Gastrocnemius medialis (tissue), 4 donors: ENCODE results near the gene DDX51.

Source experiments
- POLR2A ChIP-seq, 2 donors: fragments of 450-650 bp; IDR thresholded peaks; one replicate each; pipeline ENCODE4 v1.6.1; 2017; ENCODE audit warnings: antibody characterized with exemption in 2 of 2, mild to moderate bottlenecking in 2 of 2, moderate library complexity in 2 of 2
- TF ChIP-seq, protein P1 (sequence below), 5 experiments: fragments of 450-650 bp in 3 of 5; fragments of 200-600 bp in 2 of 5; sonication (generic) in 2 of 5; IDR thresholded peaks in 4 of 5; conservative IDR thresholded peaks in 1 of 5; 1 replicate in 4 of 5; 2 replicates in 1 of 5; pipeline ENCODE4 v1.5.1; 2016 to 2019; ENCODE audit warnings: antibody characterized with exemption in 5 of 5, mild to moderate bottlenecking in 3 of 5, moderate library complexity in 3 of 5

DNA sequence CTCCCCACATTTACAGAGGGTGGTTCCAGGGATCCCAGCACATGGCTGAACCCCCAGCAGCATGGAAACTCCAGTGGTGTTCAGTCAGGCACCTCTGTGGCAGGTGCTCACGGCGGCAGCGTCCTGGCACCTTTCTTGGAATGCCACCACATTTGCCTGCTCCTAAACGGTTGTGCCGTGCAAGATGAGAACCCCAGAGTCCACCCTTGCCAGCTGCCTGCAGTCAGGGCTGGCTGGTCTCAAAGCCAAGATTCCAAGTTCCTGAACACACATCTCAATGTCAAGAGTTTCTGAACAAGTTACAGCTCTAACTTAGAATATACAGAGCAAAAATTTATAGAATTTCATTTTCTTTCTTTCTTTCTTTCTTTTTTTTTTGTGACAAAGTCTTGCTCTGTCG, 38.7 kb downstream of the DDX51 start:
- TF ChIP-seq, protein P1, sequence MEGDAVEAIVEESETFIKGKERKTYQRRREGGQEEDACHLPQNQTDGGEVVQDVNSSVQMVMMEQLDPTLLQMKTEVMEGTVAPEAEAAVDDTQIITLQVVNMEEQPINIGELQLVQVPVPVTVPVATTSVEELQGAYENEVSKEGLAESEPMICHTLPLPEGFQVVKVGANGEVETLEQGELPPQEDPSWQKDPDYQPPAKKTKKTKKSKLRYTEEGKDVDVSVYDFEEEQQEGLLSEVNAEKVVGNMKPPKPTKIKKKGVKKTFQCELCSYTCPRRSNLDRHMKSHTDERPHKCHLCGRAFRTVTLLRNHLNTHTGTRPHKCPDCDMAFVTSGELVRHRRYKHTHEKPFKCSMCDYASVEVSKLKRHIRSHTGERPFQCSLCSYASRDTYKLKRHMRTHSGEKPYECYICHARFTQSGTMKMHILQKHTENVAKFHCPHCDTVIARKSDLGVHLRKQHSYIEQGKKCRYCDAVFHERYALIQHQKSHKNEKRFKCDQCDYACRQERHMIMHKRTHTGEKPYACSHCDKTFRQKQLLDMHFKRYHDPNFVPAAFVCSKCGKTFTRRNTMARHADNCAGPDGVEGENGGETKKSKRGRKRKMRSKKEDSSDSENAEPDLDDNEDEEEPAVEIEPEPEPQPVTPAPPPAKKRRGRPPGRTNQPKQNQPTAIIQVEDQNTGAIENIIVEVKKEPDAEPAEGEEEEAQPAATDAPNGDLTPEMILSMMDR (IDR thresholded peaks at IDR 0.05 in 4 of 5, conservative IDR thresholded peaks at IDR 0.05 in 1 of 5) = no peak
- no peak for TF ChIP-seq POLR2A (IDR thresholded peaks at IDR 0.05)
